ENCODE results near the gene BAZ1B.

DNA sequence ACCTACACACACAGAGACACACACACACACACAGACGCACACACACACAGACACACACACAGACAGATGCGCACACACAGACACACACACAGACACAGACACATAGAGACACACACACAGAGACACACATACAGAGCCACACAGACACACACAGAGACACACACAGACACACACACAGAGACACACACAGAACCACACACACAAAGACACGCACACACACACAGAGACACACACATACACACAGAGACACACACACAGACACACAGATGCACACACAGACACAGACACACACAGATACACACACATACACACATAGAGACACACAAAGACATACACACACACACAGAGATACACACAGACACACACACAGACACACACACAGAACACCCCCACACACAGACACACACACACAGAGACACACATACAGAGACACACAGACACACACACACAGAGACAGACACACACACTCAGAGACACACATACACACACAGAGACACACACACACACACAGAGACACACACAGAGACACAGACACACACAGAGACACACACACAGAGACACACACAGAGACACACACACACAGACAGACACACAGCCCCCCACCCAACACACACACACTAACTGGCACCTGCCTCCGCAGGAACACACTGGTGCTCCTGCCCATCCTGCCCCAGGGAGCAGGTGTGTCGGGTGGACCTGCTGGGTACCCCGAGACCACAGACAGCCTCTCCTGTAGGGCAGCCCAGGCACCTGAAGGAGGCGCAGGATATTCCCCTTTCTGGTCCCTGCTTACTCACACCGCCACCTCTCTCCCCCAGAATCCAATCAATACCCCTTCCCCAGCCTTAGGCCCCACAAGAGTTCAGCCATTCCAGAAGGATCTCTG is 93.9 kb downstream of the BAZ1B start:
- TF ChIP-seq, protein P1, sequence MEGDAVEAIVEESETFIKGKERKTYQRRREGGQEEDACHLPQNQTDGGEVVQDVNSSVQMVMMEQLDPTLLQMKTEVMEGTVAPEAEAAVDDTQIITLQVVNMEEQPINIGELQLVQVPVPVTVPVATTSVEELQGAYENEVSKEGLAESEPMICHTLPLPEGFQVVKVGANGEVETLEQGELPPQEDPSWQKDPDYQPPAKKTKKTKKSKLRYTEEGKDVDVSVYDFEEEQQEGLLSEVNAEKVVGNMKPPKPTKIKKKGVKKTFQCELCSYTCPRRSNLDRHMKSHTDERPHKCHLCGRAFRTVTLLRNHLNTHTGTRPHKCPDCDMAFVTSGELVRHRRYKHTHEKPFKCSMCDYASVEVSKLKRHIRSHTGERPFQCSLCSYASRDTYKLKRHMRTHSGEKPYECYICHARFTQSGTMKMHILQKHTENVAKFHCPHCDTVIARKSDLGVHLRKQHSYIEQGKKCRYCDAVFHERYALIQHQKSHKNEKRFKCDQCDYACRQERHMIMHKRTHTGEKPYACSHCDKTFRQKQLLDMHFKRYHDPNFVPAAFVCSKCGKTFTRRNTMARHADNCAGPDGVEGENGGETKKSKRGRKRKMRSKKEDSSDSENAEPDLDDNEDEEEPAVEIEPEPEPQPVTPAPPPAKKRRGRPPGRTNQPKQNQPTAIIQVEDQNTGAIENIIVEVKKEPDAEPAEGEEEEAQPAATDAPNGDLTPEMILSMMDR (IDR thresholded peaks at IDR 0.05): no peak
- TF ChIP-seq POLR2A (IDR thresholded peaks at IDR 0.05): no peak

Measured in adrenal gland (tissue), 5 donors.